NCI-H524 (cell line): ENCODE results near the gene MTNR1A.
"Not testable (repeated sequence)": the region's sequence is repeated elsewhere in the genome, so short reads cannot be mapped to it uniquely, and the experiment has no call there.

Experiments
- DNase-seq, 2 experiments: peaks; one replicate each; lab custom pipeline; 2025; lab: John Stamatoyannopoulos, UW

Gene MTNR1A

DNA sequence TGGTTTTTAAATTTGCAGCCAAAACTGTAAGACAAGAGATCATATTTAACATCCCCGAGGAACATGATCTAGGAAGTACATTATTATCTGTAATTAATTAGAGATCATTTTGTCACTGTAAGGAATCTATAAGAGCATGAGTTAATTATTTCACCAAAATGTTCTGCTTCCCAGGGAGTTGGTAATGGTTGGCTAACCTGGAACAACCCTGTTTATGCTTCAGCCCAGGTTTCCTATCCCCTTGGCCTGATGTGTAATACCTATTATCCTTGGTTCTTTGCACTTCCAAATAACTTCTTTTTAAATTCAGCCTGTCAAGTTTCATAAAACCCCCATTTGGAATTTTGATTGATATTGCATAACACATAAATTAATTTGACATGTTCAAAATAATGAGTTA, 6.4 kb upstream of the MTNR1A start:
- no peak for DNase-seq

DNA sequence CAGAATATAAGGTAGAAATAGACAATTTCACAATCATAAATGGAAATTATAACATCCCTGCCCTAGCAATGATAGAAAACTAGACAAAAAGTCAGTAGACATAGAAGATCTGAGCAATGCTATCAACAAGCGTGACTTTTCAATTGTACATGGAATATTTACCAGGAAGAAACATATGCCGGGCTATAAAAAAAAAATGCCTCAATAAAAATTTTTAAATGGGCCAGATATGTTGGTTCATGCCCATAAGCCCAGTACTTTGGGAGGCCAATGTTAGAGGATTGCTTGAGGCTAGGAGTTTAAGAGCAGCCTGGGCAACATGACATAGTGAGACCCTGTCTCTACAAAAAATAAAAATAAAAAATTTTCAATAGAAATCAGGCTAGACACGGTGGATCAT, 5.3 kb upstream of the MTNR1A start:
- no peak for DNase-seq

DNA sequence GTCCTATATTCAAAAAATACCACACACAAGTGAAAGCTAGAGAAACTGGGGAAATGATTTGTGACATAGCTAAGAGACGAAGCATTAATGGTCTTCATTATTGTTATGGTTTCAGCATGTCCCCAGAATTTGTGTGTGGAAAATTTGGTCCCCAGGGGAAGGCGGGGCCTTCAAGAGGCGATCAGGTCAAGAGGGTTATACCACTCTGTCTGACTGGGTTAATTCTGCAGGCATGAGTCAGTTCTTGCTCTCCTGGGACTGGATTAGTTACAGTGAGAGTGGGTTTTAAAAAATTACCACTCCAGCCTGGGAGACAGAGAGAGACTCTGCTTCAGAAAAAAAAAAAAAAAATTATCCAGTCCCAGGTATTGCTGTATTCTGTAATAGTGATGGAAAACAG, 2.1 kb upstream of the MTNR1A start:
- peak; percentile 57 to 82 for DNase-seq

DNA sequence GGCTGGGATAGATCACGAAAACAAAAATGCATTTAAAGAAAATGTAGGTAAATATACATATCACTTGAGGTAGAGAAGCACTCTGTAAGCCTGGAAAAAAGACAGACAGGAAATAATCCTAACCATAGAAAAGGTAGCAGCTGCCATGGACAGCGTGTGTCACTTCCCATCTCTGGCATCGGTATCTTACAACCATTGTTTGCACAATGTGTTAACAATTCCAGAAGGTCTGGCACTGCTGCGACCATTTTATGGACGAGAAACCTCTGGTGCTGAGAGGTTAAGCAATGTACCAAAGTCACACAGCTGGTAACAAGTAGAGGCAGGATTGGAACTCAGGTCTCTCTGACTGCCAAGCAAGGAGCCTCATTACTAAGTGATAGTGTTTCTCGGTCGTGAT, 1.7 kb upstream of the MTNR1A start:
- peak in 1 of 2 experiments; percentile 24 for DNase-seq

DNA sequence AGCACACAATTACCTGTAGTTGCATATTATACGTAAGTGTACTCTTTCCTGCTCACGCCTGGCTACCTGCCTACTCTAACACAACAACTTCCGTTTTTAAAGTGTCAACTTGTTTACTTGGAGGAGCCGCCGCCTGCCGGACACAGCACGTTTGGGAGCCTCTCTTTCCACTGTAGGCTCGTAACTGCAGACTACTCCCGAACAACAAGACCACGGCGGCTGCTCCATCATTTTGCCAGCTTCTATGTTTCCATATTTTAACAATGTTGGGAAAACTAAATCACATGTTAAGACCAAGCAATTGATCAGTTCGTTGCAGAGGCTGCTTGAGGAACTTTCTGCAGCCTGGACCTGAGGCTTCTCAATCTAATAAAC, 841 bp downstream of the MTNR1A start:
- DNase-seq, result peak in 1 of 2 experiments; percentile 7

DNA sequence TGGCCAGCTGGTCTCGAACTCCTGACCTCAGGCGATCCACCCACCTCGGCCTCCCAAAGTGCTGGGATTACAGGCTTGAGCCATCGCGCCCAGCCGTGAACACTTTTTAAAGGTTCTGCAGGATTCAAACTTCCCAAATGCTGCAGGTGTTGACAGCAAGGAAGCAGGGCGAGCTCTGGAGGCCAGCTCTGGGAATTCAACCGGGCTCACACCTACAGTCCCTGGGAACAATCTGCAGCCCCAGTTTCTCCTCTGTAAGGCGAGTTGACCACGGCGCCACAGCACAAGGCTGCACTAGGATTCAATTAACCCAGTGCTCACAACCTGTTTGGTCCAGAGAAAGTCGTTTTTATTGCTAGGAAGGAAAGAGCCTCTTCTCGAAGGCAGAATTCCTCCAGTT, 1.6 kb downstream of the MTNR1A start:
- DNase-seq, result no peak

DNA sequence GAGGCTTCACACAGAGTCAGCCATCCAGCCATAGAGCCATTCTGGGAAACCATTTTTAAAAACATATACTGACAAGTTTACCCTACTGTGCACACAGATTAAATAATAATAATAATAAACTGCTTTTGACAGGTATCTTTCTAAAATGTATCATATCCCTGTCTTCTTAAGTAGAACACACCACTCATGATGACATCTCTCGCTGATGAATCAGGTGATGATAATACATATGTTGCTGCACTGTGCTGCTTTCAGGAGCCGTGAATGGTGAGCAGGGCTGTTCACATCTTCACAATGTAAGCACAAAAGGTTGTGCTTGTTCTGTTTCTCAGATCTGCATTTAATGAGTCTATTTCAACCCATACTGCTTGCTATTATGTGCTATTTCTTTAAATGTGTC, 3.5 kb downstream of the MTNR1A start:
- DNase-seq, result no peak

DNA sequence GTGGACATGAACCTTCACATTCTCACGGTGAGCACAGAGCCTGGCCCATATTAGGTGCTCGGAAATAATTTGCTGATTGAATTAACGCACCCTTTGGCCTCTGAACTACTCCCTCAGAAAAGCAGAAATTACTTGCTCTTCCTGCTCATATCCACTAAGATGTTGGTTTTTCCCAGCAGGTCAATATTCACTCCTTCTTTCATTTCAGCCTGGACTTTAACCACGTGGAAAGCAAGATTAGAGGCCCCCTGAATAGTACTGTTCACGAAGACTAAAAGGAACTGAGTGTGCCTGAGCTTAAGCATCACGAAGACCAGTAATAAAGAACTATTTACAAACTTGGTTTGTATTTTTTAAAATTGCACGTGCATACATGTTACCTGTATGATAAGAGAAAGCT, 9.9 kb downstream of the MTNR1A start:
- no peak for DNase-seq

DNA sequence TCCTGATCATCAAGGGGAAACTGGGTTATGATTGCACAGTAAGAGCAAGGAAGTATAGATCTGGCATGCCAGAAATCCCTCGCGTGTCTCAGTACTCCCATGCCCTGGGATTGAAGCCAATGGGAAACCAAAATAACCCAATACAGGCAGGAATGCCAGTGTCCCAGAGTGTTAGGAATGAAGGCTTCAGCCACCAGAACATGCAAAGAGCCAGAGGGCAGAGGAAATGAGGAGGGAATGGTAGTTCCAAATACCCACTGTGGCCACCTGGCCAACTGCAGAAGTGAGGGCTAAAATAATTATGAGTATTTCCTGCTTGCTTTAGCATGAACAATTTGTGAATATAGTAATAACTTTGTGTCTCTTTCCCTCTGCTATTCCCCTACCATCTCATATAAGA, 12.2 kb downstream of the MTNR1A start:
- no peak for DNase-seq

DNA sequence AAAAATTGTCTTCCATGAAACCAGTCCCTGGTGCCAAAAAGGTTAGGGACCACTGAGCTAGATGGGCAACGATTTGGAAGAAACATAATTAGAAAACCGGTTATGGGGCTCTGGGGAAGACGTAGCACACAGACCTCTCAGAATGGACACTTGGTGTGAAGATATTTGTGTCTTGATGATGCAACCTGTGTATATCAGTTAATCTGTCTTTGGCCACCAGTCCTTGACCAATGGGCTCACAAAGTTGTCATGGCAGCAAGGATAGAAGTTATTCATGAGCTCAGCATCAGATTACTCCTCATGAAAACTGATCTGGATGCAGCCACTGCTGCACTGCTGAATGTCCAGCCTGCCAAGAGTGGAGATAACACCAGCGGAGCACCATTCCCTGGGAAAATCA, 13.6 kb downstream of the MTNR1A start:
- DNase-seq, result no peak

DNA sequence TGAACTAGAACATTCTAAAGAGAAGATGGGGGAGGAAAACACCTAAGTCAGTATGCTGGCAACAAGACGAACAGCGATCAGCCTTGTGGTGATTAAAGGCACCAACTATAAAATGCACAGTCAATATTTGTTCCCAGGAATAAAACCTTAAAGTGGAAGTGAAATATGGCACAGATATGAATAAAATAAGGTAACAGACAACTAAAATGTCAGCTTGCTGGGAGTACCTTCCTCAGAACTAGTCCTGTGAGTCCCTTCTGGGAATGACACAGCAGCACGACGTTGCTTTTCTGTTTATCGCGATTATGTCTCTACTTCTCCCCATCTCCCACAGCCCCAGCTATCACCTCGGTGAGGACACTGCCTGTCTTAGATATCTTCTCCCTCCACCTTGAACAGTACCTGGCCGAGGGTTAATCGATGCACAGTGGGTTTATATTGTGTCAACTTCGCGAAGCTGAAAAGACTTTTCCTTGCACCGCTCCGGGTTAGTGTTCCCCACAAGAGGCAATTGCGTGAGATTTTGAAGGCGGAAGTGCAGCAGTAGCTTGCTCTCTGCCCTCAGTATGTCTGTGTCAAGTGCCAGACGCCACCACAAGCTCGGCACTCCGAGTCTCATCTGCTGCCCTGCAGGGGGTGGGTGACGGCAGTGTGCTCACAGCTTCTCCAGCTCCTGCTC, 17.4 kb downstream of the MTNR1A start:
- DNase-seq, result no peak

DNA sequence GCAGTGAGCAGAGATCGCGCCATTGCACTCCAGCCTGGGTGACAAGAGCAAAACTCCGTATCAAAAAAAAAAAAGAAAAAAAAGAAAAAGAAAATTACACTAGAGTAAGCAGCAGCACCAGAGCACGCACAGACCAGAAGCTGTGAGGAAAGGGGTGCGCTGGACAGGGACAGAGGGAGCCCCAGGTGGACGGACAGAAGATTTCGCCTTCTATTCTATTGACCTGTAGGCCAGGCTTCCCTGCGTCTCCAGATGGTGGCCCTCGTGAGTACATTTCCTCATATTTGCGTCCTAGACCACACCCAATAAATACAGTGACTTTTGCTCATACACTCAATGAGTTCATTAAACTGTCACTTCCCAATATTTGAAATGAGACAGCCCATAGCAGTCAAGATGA, 19.1 kb downstream of the MTNR1A start:
- peak in 1 of 2 experiments; percentile 0 for DNase-seq

DNA sequence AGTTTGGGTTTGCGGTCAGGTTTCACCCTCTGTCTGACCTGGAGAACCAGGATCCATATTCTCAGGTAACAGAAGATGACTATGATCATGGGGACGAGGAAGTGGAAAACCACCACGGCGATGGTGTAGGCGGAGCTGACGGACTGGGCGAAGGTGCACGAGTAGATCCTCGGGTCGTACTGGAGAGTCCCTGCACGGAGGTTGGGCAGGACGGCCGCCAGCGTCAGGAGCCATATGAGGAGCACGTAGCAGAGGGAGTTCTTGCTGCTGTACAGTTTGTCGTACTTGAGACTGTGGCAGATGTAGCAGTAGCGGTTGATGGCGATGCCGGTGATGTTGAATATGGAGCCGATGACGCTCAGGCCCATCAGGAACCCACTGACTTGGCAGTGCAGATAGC, 21.3 kb downstream of the MTNR1A start:
- no peak for DNase-seq

DNA sequence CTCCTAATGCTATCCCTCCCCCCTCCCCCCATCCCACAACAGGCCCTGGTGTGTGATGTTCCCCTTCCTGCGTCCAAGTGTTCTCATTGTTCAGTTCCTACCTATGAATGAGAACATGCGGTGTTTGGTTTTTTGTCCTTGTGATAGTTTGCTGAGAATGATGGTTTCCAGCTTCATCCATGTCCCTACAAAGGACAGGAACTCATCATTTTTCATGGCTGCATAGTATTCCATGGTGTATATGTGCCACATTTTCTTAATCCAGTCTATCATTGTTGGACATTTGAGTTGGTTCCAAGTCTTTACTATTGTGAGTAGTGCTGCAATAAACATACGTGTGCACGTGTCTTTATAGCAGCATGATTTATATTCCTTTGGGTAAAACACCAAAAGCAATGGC, 31.4 kb downstream of the MTNR1A start:
- not testable (repeated sequence) for DNase-seq

DNA sequence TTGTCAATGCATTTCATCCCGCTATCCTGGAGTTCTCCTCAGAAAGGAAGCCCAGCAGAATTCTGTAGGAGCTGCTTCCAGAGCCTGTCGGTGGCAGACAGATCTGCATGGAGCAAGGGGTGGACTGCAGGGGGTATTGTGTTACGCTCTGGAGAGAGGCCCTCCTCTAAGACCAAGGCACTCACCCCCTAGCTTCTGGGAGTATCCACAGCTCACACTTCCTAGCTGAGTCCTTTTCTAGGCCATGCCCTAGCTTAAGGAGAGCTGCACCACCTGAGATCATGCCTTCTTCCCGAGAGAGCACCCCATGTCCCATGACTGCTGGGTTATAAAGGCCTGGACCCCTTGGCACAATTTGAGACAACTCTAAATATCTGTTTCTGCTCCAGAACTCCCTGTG, 39.1 kb downstream of the MTNR1A start:
- DNase-seq, result no peak

DNA sequence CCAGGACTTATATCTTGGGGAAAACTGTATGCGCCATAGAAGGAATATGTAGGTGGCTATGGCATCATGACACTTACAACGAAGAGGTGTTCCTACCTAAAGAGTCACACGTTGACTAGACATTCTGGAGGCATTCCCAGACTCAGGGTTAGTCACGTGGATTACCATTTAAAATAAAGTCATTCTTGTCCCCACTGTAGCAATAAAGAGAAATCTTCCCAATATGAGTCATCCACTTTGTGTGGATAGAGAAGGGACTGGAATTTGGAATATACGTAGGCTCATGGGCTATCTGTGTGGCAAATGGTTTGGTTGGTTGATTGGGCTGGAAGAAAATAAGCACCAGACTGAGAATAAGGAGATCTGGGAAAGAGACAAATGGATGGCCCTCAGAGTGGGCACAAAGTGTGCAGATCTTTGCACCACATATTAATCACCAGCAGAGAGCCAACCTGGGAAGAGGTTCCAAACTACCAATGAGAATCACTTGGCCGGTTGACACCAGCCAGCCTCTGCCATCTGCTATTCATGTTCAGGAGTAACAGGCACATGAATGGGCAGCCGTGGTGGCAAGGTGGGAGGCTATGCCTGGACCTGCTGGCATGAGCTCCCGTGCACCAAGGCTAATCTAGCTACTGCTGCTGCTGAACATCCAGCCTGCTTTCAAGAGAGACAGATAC, 41.0 kb downstream of the MTNR1A start:
- no peak for DNase-seq

DNA sequence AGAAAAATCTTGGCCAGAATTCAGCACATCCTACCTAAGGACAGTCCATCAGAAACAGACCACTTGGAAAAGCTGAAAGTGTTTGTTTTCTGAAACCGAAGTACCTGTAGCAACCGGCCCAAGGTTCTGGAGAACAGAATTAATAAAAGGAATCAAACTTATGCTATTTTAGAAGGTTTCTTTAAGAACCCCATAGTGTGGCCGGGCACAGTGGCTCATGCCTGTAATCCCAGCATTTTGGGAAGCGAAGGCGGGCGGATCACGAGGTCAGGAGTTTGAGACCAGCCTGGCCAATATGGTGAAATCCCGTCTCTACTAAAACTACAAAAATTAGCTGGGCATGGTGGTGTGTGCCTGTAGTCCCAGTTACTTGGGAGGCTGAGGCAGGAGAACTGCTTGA, 50.6 kb downstream of the MTNR1A start:
- DNase-seq, result not testable (repeated sequence)

DNA sequence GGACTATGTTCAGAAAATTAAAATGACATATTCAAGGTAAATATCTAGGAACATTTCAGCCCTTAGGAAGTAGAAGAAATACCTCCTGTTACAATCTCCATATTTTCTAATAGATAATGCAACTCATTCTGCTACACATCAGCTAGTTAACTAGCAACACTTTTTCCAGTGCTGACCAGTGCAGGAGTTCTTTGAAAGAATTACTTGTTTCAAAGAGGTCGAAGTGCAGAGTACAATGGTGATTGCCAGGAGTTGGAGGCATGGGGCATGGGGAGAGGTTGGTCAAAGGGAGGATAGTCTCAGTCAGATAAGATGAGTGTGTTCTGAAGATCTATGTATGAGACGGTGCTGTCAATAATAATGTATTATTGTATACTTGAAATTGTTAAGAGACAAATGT, 53.1 kb downstream of the MTNR1A start:
- no peak for DNase-seq

DNA sequence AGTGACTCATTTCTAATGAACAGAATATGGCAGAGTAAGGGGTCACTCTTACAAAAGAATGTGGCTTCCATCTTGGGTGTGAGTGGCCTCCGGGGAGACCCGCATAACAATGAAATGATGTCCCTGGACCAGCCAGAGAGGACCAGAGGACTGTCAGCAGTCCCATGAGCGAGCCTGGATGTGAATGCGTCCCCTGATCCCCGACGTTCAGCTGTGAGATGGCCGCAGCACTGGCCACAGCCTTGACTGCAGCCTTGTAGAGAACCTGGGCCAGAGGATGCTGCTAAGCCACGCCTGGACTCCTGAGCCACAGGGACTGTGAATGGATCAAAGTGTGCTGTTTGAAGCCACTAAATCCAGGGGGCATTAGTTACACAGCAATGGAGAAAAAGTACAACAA, 53.8 kb downstream of the MTNR1A start:
- DNase-seq, result no peak

DNA sequence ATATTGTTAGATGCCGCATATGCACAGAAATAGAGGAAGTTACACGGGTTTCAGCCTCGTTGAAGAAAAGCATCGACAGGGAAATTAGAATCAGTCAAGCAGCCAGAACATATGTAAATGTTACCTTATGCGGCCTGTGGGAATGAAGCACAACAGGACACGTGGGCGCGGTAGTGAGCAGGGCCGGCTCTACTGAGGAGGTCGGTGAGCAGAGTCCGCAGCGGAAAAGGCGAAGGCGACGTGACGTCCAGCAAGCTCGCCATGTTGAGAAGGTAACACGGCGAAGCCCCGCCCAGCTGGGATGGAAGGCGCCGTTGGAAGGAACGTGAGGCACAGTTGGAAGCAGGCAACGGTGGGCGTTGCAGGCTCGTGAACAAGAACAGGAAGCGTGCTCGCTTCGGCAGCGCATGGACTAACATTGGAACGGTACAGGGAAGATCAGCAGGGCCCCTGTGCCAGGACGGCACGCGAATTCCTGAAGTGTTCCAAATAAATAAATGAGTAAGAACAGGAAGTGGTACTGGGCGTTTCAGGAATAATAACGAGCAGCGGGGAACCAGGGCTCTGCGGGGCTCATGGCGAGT, 54.6 kb downstream of the MTNR1A start:
- DNase-seq, result no peak

DNA sequence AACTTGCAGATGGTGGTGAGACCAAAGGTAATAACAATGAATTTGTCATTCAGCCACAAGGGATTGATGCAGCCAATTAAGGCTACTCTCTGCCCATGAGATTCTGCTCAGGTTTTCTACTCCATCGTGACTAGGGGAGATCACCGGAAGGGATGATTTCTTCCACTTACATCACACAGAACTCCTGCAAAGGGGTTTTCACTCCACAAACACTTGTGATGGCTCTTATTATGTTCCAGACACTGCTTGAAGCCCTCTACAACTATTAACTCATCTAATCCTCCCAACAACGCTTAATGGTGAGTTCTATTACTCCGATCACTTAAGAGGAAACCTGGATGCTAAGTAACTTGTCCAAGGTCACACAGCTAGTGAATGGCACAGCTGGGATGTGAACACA, 55.9 kb downstream of the MTNR1A start:
- no peak for DNase-seq

DNA sequence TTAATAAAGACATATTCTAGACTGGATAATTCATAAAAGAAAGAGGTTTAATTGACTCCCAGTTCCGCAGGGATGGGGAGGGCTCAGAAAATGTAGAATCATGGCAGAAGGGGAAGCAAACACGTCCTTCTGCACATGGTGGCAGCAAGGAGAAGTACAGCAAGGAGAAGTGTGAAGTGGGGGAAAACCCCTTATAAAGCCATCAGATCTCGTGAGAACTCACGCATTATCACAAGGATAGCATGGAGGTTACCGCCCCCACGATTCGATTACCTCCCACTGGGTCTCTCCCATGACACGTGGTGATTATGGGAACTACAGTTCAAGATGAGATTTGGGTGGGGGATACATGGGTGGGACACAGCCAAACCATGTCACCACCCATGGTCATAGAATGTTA, 58.3 kb downstream of the MTNR1A start:
- DNase-seq, result no peak

DNA sequence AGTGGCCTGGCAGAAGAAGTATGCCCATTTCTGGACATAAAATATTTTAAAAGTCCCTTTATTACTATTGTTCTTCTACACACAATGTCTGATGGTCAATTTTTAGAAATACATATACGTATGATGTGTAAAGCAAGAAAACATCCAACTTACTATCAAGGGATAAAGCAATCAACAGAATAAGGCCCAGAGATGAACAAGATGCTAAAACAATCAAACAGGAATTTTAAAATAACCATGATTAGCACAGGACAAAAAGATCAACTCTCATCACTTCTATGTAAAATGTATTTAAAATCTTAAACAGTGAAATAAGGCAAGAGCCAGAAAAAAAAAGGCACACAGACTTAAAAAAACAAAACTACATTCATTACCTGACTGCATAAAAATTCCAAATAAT, 60.9 kb downstream of the MTNR1A start:
- no peak for DNase-seq

DNA sequence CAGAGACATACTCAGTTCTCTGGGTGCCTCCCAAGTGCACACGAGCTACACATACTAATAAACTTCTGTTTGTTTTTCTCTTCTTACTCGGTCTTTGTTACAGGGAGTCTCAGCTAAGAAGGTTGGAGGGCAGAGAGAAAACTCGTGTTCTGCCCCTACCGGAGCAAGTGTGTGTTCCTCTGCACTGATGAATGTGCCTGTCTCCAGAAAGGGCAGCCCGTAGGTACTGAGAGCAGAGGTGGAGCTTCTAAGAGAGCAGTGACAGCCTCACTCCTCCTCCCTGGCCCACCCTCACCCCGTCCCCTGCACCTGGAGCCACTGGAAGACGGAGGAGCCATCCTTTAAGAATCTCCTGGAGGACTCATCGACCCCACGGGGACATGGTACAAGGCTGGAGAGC, 67.6 kb downstream of the MTNR1A start:
- no peak for DNase-seq
